ENCODE results near the gene PCK2.
A peak's percentile ranks its signal among the peaks of the same experiment; 100 is the strongest.

The PCK2 gene

GRCh38 chr14:24060984-24061913 is 32.9 kb upstream of the PCK2 start:
- no peak for DNase-seq (ENCODE audit: low read depth in 2 of 2)

GRCh38 chr14:24062216-24062980 is 31.7 kb upstream of the PCK2 start:
- no peak for DNase-seq (ENCODE audit: low read depth in 2 of 2)

GRCh38 chr14:24063263-24063836 is 30.8 kb upstream of the PCK2 start:
- no peak for DNase-seq (ENCODE audit: low read depth in 2 of 2)

GRCh38 chr14:24064091-24064795 is 29.9 kb upstream of the PCK2 start:
- DNase-seq (ENCODE audit: low read depth in 2 of 2), result no peak

- DNase-seq (ENCODE audit: low read depth in 2 of 2), result no peak
These were observed 29.3 kb upstream of the PCK2 start for GRCh38 chr14:24064856-24065255.

GRCh38 chr14:24065408-24065807 is 28.7 kb upstream of the PCK2 start:
- DNase-seq (ENCODE audit: low read depth in 2 of 2), result no peak

GRCh38 chr14:24066496-24067132 is 27.5 kb upstream of the PCK2 start:
- no peak for DNase-seq (ENCODE audit: low read depth in 2 of 2)

- no peak for DNase-seq (ENCODE audit: low read depth in 2 of 2)
These were observed 26.7 kb upstream of the PCK2 start for GRCh38 chr14:24067133-24068082.

- no peak for DNase-seq (ENCODE audit: low read depth in 2 of 2)
These were observed 25.2 kb upstream of the PCK2 start for GRCh38 chr14:24068711-24069410.

GRCh38 chr14:24069411-24069735 is 24.7 kb upstream of the PCK2 start:
- DNase-seq (ENCODE audit: low read depth in 2 of 2), result no peak

- no peak for DNase-seq (ENCODE audit: low read depth in 2 of 2)
These were observed 23.6 kb upstream of the PCK2 start for GRCh38 chr14:24070285-24071143.

GRCh38 chr14:24071144-24071697 is 22.9 kb upstream of the PCK2 start, which contains the start of gene CPNE6:
TSS of gene CPNE6 (plus strand) at chr14:24071562. CDS start at chr14:24072937, 1,375 bp downstream.
- peak; percentile 40 to 46 for DNase-seq (ENCODE audit: low read depth in 2 of 2)

GRCh38 chr14:24071836-24072430 is 22.2 kb upstream of the PCK2 start:
- no peak for DNase-seq (ENCODE audit: low read depth in 2 of 2)

- no peak for DNase-seq (ENCODE audit: low read depth in 2 of 2)
These were observed 21.7 kb upstream of the PCK2 start for GRCh38 chr14:24072436-24072835.

- DNase-seq (ENCODE audit: low read depth in 2 of 2), result no peak
These were observed 20.9 kb upstream of the PCK2 start for GRCh38 chr14:24072881-24073877.

- no peak for DNase-seq (ENCODE audit: low read depth in 2 of 2)
These were observed 19.3 kb upstream of the PCK2 start for GRCh38 chr14:24074625-24075484.

Data from stimulated activated CD8-positive, alpha-beta memory T cell treated with anti-CD3 and anti-CD28 coated beads, Interleukin-2, amount 100 ng/mL, for 48 hours (primary cell).